Measurements from ENCODE around the gene SRMS.

SRMS gene

DNA sequence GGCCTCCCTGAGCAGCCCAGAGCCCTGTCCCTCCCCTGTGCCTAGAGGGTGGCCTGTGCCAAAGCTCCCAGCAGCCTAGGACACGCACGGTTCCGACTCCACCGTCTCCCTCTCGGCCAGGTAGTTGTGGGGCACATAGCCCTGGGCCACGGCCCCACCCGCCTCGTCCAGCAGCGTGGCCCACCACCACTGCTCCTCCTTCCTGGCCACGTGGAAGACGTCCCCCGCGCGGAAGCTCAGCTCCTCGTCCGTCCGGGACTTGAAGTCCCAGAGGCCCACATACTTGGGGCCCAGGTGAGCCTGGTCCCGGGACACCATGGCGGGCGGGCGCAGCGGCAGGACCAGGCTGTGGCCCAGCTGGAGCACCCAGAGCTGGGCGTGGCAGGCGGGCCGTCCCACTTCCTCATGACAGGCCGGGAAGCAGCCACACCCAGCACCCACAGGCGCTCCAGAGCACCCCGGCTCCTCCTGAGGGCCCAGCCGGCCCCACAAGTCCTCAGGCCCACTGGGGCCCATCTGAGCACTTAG lies 10.5 kb downstream of the SRMS start, which contains the start of gene PTK6:
PTK6 (minus strand) TSS at position 380 of the 528 bp plus-strand sequence; CDS start at position 318, 62 bp downstream.
- DNase-seq, result no peak

DNA sequence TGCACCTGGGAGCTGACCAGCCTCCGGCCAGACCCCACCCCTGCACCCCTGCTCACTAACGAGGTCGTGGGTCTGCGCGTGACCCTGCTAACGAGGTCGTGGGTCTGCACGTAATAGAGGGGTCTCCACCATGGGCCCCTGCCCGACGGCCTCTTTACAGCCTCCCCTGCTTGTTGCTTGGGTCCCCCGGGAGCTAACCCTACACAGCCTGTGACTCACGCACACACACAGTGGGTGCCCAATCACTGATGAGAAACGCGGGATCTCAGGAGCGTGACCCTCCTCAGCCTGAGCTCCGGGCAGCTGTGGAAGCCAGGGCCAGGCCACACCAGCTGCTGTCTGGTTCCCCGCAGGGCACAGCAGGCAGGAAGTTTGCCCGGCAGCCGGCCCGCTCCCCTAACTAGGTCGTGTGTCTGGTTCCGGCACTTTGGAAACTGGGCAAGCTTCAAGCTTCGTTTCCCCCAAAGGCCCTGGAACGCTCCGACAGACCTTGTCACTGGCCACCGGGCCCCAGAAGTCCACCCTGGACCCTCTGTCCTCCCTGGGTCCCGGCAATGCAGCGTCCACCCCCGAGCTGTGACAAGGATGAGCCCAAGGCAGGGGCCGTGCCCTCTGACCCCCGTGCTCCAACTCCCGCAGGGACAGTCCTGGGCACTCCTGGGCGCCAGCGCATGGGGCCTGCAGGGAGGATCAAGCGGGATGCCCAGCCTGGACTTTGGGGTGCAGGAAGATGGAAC lies 11.1 kb downstream of the SRMS start:
- no peak for DNase-seq

DNA sequence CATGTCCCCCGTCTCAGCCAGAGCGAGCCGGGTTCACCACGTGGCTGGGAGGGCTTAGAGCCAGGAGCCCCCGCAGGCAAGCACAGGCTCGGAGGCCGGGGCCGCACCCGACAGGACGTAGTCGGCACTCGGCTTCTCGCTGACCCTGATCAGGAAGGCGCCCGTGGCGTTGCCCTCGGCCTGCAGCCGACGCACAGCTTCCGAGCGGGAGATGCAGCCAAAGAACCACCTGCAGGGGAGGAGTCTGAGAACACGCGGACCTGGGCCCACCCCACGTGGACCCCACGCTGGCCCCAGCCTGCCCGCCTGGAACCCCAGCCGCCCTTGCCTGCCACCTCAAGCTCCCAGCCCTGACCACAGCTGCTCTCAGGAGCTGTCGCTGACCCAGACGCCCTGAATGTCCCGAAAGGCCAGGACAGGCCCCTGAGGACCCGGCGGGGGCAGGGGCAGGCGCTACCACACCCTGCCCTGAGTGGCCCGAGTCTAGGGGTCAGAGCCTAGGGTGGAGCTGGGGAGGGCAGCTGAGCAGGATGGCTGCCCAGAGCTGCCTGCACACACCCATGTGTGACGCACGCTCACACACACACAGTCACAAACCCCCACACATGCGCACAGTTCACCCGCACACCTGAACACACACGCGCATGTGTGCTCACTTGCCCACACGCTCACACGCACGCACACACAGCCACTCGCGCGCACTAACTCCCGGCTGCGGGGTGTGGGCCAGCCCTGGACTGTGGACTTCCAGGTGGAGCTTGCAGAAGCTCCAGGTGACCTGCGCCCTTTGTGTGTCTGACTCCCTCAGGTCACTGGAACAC lies 12.5 kb downstream of the SRMS start:
- no peak for DNase-seq

DNA sequence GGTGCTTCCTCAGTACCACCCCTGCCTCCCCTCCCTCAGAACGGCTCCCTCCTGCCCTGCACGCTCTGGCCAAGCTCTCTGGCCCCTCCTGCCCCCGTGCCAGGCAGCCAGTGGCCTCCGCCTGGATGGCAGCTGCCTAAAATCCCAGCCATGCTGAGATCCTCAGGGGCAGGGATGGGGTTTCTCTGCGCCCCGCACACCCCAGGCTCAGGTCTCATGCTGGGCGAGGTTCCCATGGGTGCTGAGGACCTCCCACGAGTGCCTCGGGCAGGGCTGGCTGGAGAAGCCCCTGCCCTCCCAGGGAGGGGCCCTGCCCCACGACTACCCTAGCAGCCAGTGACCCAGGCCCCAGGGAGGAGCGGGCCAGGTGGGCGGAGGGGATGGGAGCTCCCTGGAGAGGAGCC lies 13.1 kb downstream of the SRMS start:
- no peak for DNase-seq

DNA sequence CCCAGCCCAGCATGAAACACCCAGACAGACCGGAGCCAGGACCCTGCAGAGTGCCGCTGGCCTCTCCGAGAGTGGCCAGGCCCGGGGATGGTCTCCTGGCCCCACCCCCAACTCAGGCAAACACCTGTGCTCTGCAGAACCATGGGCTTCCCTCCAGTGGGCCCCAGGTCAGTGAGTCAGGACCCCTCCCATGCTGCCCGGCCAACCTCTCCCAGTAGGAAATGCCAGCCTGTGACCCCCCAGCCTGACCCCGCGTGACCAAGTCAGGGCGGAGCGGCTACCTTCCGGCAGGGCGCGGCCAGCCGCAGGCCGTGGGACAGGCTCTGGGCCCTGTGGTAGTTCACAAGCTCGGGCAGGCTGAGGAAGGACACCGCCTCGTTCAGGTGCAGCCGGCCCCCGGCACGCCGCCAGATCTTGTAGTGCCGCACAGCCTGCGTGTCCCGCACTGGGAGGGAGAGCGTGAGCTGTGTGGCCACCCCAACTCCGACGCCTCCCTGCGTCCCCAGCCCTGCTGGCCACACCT lies 13.6 kb downstream of the SRMS start:
- DNase-seq, result no peak

DNA sequence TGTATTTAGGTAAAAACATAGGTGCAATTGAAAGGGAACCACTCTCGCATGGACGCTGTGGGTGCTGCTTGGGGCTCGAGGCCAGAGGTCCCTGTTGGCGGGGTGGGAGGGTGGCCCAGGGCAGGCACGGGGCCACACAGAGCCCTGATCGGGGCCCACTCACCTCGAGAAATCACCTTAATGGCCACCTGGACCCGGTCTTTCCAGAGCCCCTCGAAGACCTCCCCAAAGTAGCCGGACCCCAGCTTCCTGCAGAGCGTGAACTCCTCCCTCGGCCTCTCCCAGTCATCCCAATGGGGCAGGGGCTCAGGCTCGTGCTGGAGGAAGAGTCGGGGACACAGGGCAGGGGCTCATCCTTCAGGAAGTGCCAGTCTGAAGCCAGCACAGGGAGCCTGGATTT lies 14.2 kb downstream of the SRMS start:
- DNase-seq, result no peak

DNA sequence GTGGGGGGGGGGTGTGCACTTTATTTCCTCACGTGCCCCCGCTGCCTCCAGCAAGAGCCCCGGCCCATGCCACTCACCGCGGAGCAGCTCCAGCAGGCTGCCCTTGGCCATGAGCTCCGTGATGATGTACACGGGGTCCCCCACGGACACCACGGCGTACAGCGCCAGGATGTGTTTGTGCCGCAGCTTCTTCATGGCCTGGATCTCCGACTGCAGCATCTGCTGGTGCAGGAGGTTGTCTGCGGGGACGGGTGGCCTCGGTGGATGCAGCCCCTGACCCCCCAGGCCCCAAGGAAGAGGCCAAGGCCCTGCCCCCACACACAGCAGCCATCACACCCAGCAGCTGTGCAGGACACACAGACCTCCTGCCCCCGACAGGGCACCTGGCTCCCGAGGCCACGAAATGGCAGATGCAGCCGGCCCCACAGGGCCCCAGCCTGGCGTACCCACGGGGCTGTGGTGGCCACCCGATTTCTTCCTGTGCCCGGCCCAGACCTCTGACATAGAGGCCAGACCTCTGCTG lies 15.0 kb downstream of the SRMS start:
- DNase-seq, result no peak

DNA sequence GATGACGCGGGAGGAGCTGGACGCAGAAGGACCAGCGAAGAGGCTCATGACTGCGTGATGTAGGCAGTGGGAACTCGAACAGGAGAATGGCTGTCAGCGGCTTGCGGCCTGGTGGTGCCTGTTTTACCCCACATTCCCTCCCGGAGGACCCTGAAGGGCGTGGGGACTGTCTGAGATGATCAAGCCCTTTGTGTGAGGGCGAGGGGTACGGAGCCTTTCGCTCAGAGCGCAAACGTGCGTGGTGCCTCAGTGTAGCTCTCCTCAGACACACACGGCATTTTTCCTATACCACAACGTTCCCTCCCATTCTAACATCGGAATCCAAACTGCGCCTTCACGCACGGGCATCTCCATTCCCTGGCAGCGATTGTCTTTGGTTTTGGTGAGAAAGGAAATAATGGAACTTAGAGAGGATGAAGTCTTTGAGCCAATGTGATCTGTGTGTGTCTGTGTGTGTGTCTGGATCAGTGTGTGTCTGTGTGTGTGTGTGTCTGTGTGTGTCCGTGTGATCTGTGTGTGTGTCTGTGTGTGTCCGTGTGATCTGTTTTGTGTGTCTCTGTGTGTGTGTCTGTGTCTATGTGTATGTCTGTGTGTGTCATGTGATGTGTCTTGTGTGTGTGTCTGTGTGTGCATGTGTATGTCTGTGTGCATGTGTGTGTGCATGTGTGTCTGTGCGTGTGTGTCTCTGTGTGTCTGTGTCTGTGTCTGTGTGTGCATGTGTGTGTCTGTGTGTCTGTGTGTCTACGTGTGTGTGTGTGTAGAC lies 15.7 kb downstream of the SRMS start:
- DNase-seq, result no peak

DNA sequence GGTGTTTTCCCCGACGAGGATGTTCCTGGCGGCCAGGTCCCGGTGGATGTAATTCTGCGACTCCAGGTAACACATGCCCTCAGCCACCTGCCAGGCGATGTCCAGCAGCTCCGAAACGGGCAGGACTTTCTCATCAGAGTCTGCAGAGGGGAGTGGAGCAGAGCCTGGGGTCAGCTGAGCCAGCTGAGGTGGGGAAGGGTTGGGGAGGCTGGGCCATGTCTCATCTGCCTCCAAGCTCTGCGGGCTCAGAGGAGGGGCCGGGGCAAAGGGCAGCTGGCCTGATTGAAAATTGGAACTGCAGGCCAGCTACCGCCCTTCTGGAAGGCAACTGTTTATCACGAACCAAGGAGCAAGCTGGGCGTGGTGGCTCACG lies 16.8 kb downstream of the SRMS start:
- no peak for DNase-seq

DNA sequence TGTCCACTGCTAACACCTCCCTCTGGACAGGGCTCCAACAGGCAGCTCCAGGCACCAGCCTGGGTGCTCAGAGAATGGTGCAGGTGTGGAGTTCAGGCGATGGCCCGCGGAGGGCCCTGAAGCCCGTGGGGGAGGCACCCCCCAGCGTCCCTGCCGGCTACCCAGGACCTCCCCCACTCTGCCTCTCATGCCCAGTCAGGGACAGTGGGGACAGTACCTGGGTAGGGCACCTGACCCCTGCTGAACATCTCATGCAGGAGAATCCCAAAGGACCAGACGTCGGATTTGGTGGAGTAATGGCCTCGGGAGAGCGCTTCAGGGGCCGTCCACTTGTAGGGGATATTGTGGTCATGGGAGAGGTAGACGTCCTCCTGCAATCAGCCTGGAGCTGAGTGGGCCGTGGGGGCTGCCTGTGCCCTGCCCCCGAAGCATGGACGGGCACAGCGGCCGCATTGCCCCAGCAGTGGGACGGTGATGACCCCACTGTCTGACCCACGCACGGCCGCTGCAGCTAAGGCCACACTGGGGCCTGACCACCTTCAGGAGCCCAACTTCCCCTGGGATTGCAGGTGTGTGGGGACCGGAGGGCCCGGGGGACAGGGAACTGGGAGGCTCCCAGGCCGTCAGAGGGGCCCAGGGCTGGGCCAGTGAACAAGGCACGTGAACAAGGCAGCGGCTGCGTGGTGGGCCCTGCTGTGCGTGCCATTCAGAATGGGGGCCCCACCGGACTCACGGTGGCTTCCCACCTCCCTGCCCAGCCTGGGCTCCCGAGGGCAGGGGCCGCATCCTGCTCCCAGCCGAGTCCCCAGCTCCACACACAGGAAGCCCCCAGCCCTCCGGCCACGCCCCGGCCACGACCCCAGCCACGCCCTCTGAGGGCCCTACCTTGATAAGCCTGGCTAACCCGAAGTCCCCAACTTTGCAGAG lies 17.4 kb downstream of the SRMS start:
- DNase-seq, result no peak

DNA sequence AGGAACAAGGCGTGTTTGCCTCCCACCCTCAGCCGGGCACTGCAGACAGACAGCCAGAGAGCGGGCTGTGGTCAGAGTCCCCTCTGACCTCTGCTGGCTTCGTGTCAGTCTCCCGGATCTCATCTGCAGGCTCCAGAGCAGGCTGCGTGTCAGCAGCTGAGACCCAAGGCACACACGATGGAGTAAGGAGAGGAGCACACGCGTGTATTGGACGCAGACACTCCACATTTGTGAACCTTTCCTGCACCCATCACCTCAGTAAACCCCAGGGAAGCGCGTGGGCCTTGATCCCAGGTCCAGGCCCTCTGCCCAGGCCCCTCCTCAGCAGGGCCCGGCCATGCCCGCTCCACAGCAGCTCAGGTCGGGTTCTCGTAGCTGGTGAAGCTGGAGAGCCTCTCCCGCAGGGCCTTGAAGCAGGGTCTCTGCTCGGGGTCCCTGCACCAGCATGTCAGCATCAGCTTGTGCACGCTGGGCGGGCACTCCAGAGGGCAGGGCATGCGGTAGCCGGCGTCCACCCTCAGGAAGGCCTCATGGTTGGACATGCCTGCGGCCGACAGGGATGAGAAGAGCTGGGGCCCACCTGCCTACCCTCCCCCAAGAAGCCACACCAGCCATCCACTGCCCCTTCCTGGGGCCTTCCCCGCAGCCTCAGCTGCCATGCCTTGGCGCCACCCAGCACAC lies 18.2 kb downstream of the SRMS start:
- no peak for DNase-seq

DNA sequence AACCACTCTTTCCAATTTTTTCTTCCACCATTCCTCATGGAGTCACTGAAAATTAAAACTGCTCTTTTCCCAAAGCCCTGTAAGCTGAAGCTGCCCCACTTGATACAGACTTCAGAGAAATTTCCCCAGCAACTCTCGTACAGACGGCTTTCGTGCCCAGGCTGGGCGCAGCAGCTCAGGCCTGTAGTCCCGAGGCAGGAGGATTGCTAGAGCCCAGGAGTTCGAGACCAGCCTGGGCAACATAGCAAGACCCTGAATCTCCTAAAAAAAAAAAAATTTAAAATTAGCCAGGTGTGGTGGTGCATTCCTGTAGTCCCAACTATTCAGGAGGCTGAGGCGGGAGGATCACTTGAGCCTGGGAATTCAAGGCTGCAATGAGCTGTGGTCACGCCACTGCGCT lies 20.4 kb downstream of the SRMS start:
- DNase-seq, result no peak

DNA sequence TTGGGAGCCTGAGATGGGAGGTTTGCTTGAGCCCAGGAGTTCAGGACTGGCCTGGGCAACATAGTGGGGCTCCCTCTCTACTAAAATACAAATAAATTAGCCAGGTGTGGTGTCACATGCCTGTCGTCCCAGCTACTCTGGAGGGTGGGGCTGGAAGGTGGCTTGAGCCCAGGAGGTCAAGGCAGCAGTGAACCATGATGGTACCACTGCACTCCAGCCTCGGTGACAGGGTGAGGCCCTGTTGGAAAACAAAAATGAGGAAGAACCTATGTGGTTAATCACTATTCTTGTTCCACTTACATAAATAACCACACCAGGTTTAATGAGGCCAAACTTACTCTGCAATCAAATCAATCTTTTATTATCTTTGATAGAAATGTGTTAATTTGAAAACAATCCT lies 21.6 kb downstream of the SRMS start:
- DNase-seq, result no peak

DNA sequence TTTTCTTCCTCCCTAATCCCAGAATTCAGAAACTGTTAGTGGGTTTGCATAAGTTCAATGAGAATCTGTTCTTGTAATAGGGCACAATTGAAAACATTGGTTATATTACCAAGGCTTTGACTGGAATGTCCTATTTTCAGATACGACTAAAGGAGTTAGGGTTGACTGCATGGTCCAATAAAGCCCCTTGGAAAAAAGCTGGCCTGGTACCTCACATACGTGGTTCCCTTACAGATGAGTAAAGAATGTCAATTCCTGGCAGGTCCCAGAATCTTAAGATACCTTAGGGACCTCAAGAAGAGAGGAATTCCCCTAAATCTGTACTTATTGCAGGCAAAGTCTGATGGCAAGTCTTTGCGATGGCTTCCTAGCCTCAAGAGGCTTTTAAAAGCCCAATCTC lies 22.4 kb downstream of the SRMS start:
- DNase-seq, result no peak

DNA sequence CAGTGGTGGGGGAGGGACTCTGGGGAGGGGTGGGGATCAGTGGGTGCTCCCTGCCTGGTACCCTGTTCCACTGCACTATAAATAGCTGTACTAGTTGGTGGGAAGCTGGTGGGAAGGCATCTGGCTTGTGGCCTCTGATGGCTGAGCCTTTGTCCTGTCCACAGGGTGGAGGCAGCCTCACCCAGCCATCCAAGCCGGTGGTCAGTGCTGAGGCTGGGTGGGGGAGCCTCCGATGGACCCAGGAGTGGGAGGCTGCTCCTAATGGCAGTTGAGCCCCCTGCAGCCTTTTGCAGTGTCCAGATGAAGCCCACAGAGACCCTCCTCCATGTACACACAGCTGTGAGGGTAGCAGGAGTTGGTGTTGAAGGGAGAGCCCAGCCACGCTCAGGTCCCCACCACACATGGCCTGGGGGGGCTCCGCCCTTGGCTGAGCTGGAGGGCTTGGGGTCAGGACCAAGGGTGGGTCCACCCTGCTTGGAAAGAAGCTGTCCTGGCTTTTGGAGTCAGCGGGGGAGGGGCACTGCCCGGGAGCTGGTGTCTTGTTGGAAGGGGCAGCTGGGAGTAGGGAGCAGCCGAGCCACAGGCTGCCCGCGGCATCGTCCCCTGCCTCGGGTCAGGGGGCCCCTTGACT lies 24.5 kb downstream of the SRMS start:
- no peak for DNase-seq

DNA sequence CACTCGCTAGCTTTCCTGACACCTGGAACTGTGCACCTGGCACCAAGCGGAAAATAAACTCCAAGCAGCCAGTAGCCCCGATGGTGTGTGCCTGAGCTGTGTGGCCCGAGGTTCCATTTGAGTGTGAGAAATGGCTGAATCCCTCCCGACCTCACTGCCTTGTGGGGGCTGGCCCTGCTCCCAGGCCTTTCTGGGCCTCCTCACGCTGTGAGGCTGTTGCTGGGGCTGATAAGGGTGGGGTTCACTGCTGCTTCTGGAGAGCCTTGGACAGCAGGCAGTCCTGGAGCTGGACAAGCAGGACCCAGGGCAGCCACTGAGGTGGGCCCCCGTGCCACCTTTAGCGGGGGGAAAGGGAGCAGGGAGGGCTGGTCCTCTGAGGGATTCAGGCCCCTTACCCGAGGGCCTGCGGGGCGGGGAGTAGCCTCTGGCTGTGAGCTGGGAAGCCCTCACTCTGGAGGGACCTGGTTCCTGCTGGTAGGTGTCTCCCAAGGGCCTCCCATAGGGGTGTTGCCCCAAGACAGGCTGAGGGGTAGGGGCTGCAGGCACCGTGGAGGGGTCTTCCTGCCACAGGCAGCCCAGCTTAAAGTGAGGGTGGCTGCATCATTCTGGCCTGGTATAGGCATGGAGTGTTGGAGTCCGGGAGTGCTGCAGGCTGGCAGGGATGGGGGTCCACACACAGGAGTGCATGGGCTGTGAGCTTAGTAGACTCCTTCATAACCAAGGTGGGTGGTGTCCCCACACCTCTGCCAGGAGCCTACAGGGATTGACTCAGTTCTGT lies 25.3 kb downstream of the SRMS start:
- no peak for DNase-seq

DNA sequence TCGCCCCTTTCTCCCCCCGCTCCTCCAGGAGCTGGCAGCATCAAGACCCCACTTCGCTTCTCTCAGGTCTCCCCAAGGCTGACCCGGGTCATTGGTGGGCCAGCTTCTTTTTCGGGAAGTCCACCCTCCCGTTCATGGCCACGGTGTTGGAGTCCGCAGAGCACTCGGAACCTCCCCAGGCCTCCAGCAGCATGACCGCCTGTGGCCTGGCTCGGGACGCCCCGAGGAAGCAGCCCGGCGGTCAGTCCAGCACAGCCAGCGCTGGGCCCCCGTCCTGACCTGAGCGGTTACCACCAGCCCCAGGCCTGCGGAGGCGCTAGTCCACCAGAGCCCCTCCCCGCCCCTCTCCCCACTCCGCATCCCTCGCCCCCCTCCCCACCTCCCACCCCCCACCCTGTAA lies 25.9 kb downstream of the SRMS start:
- DNase-seq, result no peak

DNA sequence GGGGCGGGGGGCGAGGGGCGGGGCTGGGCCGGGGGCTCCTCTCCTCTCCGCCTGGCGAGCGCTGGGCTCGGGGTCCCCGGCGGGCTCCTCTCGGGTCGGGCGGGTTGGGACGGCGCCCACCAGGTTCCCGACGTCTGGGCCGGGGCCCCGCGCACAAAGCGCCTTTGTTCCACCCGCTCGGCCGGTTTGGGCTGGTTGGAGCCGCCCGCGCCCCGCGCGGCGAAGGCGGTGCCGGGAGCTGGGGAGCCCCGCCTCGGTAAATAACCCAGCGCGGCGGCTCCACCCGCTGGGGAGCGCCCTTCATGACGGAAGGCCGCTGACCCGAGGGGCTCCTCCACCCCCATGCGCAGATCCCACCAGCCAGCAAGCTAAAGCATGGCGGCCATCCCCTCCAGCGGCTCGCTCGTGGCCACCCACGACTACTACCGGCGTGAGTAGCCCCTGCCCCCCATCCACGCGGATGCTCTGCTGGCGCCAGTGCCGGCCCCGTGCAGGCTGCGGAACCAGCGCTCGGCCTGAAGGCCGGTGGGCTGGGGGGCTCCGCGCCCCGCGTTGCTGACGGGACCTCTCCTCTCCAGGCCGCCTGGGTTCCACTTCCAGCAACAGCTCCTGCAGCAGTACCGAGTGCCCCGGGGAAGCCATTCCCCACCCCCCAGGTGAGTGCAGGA lies 26.5 kb downstream of the SRMS start:
- DNase-seq, result peak; percentile 55

DNA sequence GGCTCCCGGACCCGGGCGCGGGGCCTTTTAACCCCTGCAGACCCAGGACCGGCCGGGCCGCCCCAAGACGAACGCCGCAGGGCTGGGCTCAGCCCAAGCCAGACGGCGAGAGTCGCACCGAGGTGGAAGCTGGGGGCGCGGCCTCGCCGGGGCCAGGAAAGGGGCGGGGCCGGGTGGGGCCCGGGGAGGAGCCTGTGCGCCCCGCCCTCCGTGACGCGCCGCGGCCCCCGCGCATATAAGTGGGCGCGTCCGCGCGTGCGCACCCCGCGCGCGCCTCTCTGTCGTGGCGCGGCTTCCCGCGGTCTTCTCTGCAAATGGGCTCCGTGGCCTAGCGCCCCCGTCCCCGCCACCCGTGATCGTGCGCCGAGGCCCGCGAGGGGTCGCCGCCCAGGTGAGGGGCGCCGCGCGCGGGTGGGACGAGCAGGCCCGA lies 27.0 kb downstream of the SRMS start, which contains the start of gene PPDPF:
PPDPF (plus strand) TSS at position 262 of the 430 bp plus-strand sequence. CDS start 544 bp downstream, outside the sequence.
- DNase-seq, result peak; percentile 88
